Measurements from ENCODE around the gene CACNA1C. TPM values are rescaled to one million over a fixed set of nuclear protein-coding genes. Genes with fewer than 3 reads are reported as not detected.

The CACNA1C gene
- total and polyA plus RNA-seq, 2 of the 4 experiments (the other 2 are of a cell fraction): 1.6 to 2.6 TPM

DNA sequence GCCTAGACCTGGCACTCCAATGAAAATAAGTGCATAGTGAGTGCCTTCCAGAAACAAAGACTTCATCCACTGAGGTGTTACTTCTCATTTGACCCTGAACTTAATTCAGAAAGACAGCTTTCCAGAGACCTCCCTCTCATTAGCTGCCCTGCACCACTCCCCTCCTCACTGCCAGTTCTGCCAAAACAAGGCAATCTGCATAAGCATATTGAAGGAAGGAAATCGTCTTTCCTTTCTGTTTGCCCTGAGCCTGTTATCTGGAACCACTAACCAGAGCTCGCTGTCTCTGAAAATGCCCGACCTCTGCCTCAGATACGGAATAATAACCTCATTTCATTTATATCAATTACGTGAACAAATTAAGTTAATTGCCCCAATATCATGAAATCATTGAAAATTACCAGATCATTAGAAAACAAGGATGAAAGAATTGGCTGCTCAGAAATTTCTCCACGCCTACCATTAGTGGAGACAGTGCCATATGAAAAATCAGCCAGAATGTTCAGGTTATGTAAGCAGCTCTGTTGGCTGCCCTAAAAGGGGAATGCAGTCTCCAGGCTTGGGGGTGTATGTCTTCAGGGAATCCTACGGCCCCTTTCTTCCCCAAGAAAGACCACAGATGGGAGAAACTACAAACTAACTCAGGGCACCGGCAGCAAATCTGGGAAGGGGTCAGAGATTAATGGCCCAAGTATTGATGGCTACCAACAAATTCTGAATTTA is 592.1 kb downstream of the CACNA1C start:
- intact Hi-C loops (cut with micrococcal nuclease): no loop called here

More for the DNA sequence above, 592.1 kb downstream of the CACNA1C start:
- H2BK20ac ChIP-seq (ENCODE audit: low read depth, low read length): no peak overlapping the region
- no peak overlapping the region for H2AK5ac ChIP-seq (ENCODE audit: low read depth, low read length)
- H3K27ac ChIP-seq (ENCODE audit: insufficient read depth, low read length): no peak overlapping the region
- peaks cover 12% of the 10 kb centered on the region for H3K4me1 ChIP-seq (ENCODE audit: control insufficient read depth, insufficient read depth, low read length)
- WGBS, 2 experiments (ENCODE audit: extremely low coverage in 2 of 2, insufficient read length in 1 of 2): no CpG with 5 or more reads among the region's 8 CpGs
- H3K9ac ChIP-seq (ENCODE audit: low read depth, low read length): no peak overlapping the region
- H2AFZ ChIP-seq (replicated peaks; ENCODE audit: low read length, poor library complexity): no peak overlapping the region
- H3K18ac ChIP-seq (ENCODE audit: low read depth, low read length): no peak overlapping the region
- H4K8ac ChIP-seq (ENCODE audit: low read depth in 2 of 2, low read length in 2 of 2): no peak overlapping the region
- DNase-seq: no peak
- in situ Hi-C loops (cut with MboI; ENCODE audit: low sequenced_read_pairs) (no loop called here), dilution Hi-C loops (cut with HindIII; ENCODE audit: low sequenced_read_pairs, unreplicated experiment) (no loop called here)
- no TSS peak for BruUV-seq (replicated peaks)
- H4K5ac ChIP-seq (ENCODE audit: low read depth, low read length): no peak overlapping the region
- H3K9me3 ChIP-seq (ENCODE audit: control insufficient read depth, insufficient read depth, low read length): no peaks in the 10 kb centered on the region
- no peak overlapping the region for H3K4me2 ChIP-seq (ENCODE audit: low read depth, low read length)
- no peak overlapping the region for H3K4ac ChIP-seq (ENCODE audit: low read depth, low read length)
- ChIA-PET POLR2A (ENCODE audit: unreplicated experiment) (no interaction called here), CTCF (no interaction called here)
- H3K23ac ChIP-seq (ENCODE audit: low read depth, low read length): no peak overlapping the region
- H2AK9ac ChIP-seq (replicated peaks; ENCODE audit: low read depth, low read length, poor library complexity): no peak overlapping the region
- H3K4me3 ChIP-seq (ENCODE audit: insufficient read depth, low read depth, low read length): no peak overlapping the region
- ATAC-seq (ENCODE audit: low read depth): no peak
- no peak overlapping the region for H3K14ac ChIP-seq (replicated peaks; ENCODE audit: low read depth, low read length)
- H2BK15ac ChIP-seq (ENCODE audit: low read depth, low read length): no peak overlapping the region
- H4K91ac ChIP-seq (ENCODE audit: insufficient read depth, low read depth, low read length): no peak overlapping the region
- H3K9me1 ChIP-seq (ENCODE audit: insufficient read depth, low read length): peaks cover 22% of the 10 kb centered on the region
- no peak overlapping the region for H3K56ac ChIP-seq (ENCODE audit: extremely low read depth, insufficient read depth, low read length)
- no peaks in the 10 kb centered on the region for H3K79me1 ChIP-seq (ENCODE audit: low read depth in 1 of 2, low read length in 2 of 2)
- H3K27me3 ChIP-seq (ENCODE audit: control insufficient read depth, insufficient read depth, low read length): no peaks in the 10 kb centered on the region
- no peak overlapping the region for H2BK5ac ChIP-seq (ENCODE audit: low read depth, low read length, poor library complexity, severe bottlenecking)
- no peaks in the 10 kb centered on the region for H3K36me3 ChIP-seq (ENCODE audit: control insufficient read depth, insufficient read depth, low read length)
- TF ChIP-seq FOS (IDR thresholded peaks at IDR 0.05; ENCODE audit: low read depth, low read length) (no peak), MXI1 (IDR thresholded peaks at IDR 0.05; ENCODE audit: borderline replicate concordance, low read depth, low read length) (no peak), SMC3 (IDR thresholded peaks at IDR 0.05; ENCODE audit: low read depth, low read length) (no peak), BHLHE40 (IDR thresholded peaks at IDR 0.05; ENCODE audit: low read depth, low read length) (no peak), POLR2A (IDR thresholded peaks at IDR 0.05; ENCODE audit: low read depth, low read length) (no peak), NFE2L2 (IDR thresholded peaks at IDR 0.05; ENCODE audit: low read depth, low read length) (no peak)
- H4K20me1 ChIP-seq (ENCODE audit: insufficient read depth, low read length): no peaks in the 10 kb centered on the region
- H2BK120ac ChIP-seq (ENCODE audit: low read depth, low read length): no peak overlapping the region

Measured in IMR-90 (cell line).